Stimulated activated CD4-positive, alpha-beta T cell treated with anti-CD3 and anti-CD28 coated beads, Interleukin-12 subunit alpha, Interleukin-12 subunit beta, amount 100 ng/mL, for 48 hours (primary cell): ENCODE results near the gene ACP2.

Experiments used
- DNase-seq, 3 donors: peaks; one replicate each; pipeline ENCODE4 v3.0.0-alpha.2; 2020; ENCODE audit warnings: low read depth in 2 of 3, low spot score in 1 of 3

ACP2 gene

GRCh38 chr11:47248664-47249377 is at the start of gene ACP2:
Gene ACP2 (minus strand): TSS chr11:47248814. CDS start chr11:47248789, 25 bp downstream.
- DNase-seq = peak; percentile 79 to 84 (median 81)

- no peak for DNase-seq
Measured at GRCh38 chr11:47296045-47296444, 47.4 kb upstream of the ACP2 start.

- DNase-seq = no peak
Measured at GRCh38 chr11:47295385-47295784, 46.8 kb upstream of the ACP2 start.

GRCh38 chr11:47289856-47290255 is 41.2 kb upstream of the ACP2 start:
- DNase-seq = no peak

- no peak for DNase-seq
Measured at GRCh38 chr11:47288066-47288465, 39.5 kb upstream of the ACP2 start.

- no peak for DNase-seq
Measured at GRCh38 chr11:47285969-47286770, 37.6 kb upstream of the ACP2 start.

GRCh38 chr11:47284151-47284550 is 35.5 kb upstream of the ACP2 start:
- DNase-seq = no peak

GRCh38 chr11:47282462-47282861 is 33.8 kb upstream of the ACP2 start:
- DNase-seq = no peak

- no peak for DNase-seq
Measured at GRCh38 chr11:47280860-47281259, 32.2 kb upstream of the ACP2 start.

- no peak for DNase-seq
Measured at GRCh38 chr11:47280099-47280498, 31.5 kb upstream of the ACP2 start.

- no peak for DNase-seq
Measured at GRCh38 chr11:47278769-47279168, 30.2 kb upstream of the ACP2 start.

GRCh38 chr11:47278058-47278457 is 29.4 kb upstream of the ACP2 start:
- DNase-seq = no peak

- DNase-seq = no peak
Measured at GRCh38 chr11:47276923-47277322, 28.3 kb upstream of the ACP2 start.

- no peak for DNase-seq
Measured at GRCh38 chr11:47274495-47275235, 26.1 kb upstream of the ACP2 start.

GRCh38 chr11:47272706-47273105 is 24.1 kb upstream of the ACP2 start:
- DNase-seq = no peak

- DNase-seq = no peak
Measured at GRCh38 chr11:47271961-47272661, 23.5 kb upstream of the ACP2 start.

- no peak for DNase-seq
Measured at GRCh38 chr11:47271328-47271727, 22.7 kb upstream of the ACP2 start.

- peak in 1 of 3 donors; percentile 27 for DNase-seq
Measured at GRCh38 chr11:47270331-47271271, 22.0 kb upstream of the ACP2 start.

GRCh38 chr11:47269829-47270305 is 21.3 kb upstream of the ACP2 start, which contains the start of gene MADD:
Gene MADD (plus strand): TSS chr11:47270133.
- DNase-seq = peak; percentile 79 to 87 (median 84)
